Parathyroid adenoma (tissue), 2 donors: ENCODE data around the gene CDC34.
A peak's percentile ranks its signal among the peaks of the same experiment; 100 is the strongest.

Experiments used
- H2AFZ ChIP-seq: fragments of 300-600 bp; sonication (generic); one replicate; pipeline ENCODE4 v1.7.0; 2017; ENCODE audit warnings: antibody characterized with exemption, mild to moderate bottlenecking
- H3K27ac ChIP-seq: fragments of 300-600 bp; sonication (generic); one replicate; pipeline ENCODE4 v1.7.0; 2017
- H3K27me3 ChIP-seq: fragments of 300-600 bp; sonication (generic); one replicate; pipeline ENCODE4 v1.7.0; 2017; ENCODE audit warnings: low read length; ENCODE audit not compliant: control insufficient read depth, insufficient read depth
- H3K36me3 ChIP-seq: fragments of 300-600 bp; sonication (generic); one replicate; pipeline ENCODE4 v1.7.0; 2017; ENCODE audit warnings: low read length; ENCODE audit not compliant: control insufficient read depth, insufficient read depth
- H3K4me1 ChIP-seq: fragments of 300-600 bp; sonication (generic); one replicate; pipeline ENCODE4 v1.7.0; 2017; ENCODE audit warnings: control low read depth
- H3K4me2 ChIP-seq: fragments of 300-600 bp; sonication (generic); one replicate; pipeline ENCODE4 v1.7.0; 2017; ENCODE audit warnings: low read length
- H3K4me3 ChIP-seq: fragments of 300-600 bp; sonication (generic); one replicate; pipeline ENCODE4 v1.7.0; 2017; ENCODE audit warnings: low read depth, low read length
- H3K79me2 ChIP-seq: fragments of 300-600 bp; sonication (generic); one replicate; pipeline ENCODE4 v1.7.0; 2017; ENCODE audit warnings: control low read depth
- H3K9ac ChIP-seq: fragments of 300-600 bp; sonication (generic); one replicate; pipeline ENCODE4 v1.7.0; 2017; ENCODE audit warnings: mild to moderate bottlenecking
- H3K9me3 ChIP-seq: fragments of 300-600 bp; sonication (generic); one replicate; pipeline ENCODE4 v1.7.0; 2017; ENCODE audit warnings: low read length; ENCODE audit not compliant: control insufficient read depth
- TF ChIP-seq, protein P1 (sequence below): fragments of 300-600 bp; sonication (generic); IDR thresholded peaks from one replicate; pipeline ENCODE4 v1.7.0; 2017; ENCODE audit warnings: antibody characterized with exemption, mild to moderate bottlenecking
- donor health status: primary hyperparathyroidism.

Gene CDC34

DNA sequence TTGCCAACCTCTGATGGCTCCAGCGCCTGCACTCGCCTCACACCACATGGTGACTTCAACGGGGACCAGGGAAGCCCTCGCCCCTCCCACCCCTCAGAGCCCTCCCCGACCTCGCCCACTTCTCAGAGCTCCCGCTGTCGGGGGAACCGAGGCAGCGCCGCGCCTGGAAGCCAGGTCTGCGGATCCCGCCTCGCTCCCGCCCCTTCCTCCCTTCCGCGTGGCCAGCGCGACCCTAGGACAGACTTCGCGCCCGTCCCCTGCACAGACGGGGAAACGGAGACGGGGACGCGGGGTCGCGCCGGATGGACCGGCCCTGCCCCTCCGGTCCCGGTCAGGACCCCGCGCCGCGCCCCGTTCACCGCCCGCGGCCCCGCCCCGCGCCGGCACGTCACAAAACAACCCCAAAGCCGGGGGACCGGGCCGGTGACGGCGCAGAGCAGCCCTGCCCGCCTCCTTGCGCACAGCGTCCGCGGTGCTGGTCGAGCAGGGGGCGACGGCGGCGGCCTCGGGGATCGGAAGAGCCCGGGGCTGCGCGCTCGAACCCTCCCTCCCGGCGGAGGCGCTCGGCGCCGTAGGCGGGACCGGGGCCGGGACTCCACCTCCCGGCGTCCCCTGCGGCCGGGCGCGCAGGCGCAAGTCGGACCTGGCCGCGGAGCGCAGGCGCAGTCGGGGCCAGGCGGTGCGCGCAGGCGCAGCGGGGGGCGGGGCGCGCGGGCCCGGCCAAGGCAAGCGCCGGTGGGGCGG, 379 bp upstream of the CDC34 start:
- peak overlapping the region; percentile 81 for H3K4me3 ChIP-seq
- H3K9ac ChIP-seq, result peak overlapping the region; percentile 85
- TF ChIP-seq, protein P1, sequence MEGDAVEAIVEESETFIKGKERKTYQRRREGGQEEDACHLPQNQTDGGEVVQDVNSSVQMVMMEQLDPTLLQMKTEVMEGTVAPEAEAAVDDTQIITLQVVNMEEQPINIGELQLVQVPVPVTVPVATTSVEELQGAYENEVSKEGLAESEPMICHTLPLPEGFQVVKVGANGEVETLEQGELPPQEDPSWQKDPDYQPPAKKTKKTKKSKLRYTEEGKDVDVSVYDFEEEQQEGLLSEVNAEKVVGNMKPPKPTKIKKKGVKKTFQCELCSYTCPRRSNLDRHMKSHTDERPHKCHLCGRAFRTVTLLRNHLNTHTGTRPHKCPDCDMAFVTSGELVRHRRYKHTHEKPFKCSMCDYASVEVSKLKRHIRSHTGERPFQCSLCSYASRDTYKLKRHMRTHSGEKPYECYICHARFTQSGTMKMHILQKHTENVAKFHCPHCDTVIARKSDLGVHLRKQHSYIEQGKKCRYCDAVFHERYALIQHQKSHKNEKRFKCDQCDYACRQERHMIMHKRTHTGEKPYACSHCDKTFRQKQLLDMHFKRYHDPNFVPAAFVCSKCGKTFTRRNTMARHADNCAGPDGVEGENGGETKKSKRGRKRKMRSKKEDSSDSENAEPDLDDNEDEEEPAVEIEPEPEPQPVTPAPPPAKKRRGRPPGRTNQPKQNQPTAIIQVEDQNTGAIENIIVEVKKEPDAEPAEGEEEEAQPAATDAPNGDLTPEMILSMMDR, result no peak
- no peaks in the 10 kb centered on the region for H3K27me3 ChIP-seq
- peak overlapping the region; percentile 70 for H3K4me2 ChIP-seq
- H2AFZ ChIP-seq, result peak overlapping the region; percentile 97
- H3K9me3 ChIP-seq, result no peaks in the 10 kb centered on the region
- H3K79me2 ChIP-seq, result peaks cover 33% of the 10 kb centered on the region
- peaks cover 9% of the 10 kb centered on the region for H3K4me1 ChIP-seq
- H3K36me3 ChIP-seq, result no peaks in the 10 kb centered on the region
- peak overlapping the region; percentile 81 for H3K27ac ChIP-seq

- Histone ChIP-seq H3K9ac (peak overlapping the region; percentile 73), H3K27ac (peak overlapping the region; percentile 79), H3K4me3 (peak overlapping the region; percentile 86), H3K79me2 (peaks cover 40% of the 10 kb centered on the region), H3K9me3 (no peaks in the 10 kb centered on the region), H2AFZ (peak overlapping the region; percentile 68), H3K4me1 (peaks cover 9% of the 10 kb centered on the region), H3K4me2 (peak overlapping the region; percentile 98), H3K36me3 (no peaks in the 10 kb centered on the region), H3K27me3 (no peaks in the 10 kb centered on the region)
- TF ChIP-seq, protein P1, result peak; percentile 58
Observed at GRCh38 chr19:532561-533363, 1.2 kb downstream of the CDC34 start.

DNA sequence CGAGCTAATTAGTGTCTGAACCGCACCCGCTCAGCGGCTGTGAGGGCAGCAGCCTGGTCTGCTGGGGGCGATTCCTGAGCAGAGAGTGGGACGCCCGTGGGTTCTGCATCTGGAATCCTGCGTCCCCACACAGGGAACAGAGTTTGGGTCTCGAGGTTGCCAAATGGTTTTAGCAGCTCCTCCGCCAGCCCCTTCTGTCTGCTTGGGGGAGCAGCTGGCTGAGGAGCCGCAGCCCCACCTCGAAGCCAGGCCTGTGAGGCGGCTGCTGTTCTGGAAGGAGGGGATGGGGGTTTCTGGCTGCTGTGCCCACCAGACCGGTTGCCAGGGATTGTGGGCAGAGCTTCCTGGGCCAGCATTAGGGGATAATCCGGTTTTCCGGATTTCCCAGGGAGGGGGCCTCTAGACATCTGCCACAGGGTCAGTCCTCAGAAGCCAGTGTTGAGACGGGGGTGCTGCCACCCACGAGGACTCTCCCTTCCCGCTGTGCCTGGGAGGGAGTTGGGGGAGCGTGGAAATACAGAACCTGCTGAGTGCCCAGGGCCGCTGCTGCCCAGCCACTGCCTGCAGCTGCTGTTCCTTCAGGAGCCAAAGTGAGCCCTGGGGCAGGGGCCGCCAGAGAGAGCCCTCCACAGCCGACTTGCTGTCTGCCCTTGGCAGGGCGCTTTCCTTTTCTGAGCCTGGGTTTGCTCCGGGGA, 2.0 kb downstream of the CDC34 start:
- Histone ChIP-seq H3K9ac (peak overlapping the region; percentile 73), H3K4me2 (peak overlapping the region; percentile 98), H3K9me3 (no peaks in the 10 kb centered on the region), H3K4me3 (peak overlapping the region; percentile 86), H3K79me2 (peaks cover 40% of the 10 kb centered on the region), H3K27me3 (no peaks in the 10 kb centered on the region), H3K36me3 (no peaks in the 10 kb centered on the region), H3K27ac (peak overlapping the region; percentile 79), H2AFZ (peak overlapping the region; percentile 68), H3K4me1 (peaks cover 9% of the 10 kb centered on the region)
- TF ChIP-seq, protein P1, result no peak

DNA sequence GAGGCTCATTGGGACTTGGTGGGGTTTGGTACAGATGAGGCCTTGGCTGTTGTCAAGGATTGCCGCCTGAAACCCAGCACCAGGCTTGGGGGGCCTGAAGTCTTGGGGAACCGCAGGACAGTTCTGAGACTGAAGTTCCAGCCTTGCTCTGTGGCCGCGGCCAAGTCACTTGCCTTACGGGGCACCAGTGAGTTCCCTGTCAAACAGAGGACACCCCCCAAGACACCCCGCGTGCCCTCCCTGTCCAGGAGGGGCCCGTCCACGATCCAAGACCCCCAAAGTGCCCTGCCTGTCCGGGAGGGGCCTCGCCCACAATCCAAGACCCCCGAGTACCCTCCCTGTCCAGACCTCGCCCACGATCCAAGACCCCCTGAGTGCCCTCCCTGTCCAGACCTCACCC, 2.5 kb downstream of the CDC34 start:
- Histone ChIP-seq H3K27ac (no peak overlapping the region), H3K9me3 (no peaks in the 10 kb centered on the region), H3K27me3 (no peaks in the 10 kb centered on the region), H3K4me1 (peaks cover 9% of the 10 kb centered on the region), H2AFZ (no peak overlapping the region), H3K36me3 (no peaks in the 10 kb centered on the region), H3K4me2 (peak overlapping the region; percentile 98), H3K4me3 (no peak overlapping the region), H3K9ac (no peak overlapping the region), H3K79me2 (peaks cover 40% of the 10 kb centered on the region)
- TF ChIP-seq, protein P1, result no peak
